CD4-positive, CD25-positive, alpha-beta regulatory T cell (primary cell): Measurements from ENCODE around the gene PCSK6. TPM values are rescaled to one million over a fixed set of nuclear protein-coding genes. Genes with fewer than 3 reads are reported as not detected.

ENCODE experiments used
- ATAC-seq, 2 donors: fragments of 150-1000 bp; cut with Tn5 transposase; one replicate each; pipeline ENCODE4 v1.10.0; 2021; ENCODE audit warnings: low read depth in 2 of 2, moderate number of reproducible peaks in 2 of 2, moderate library complexity in 1 of 2
- DNase-seq, 3 donors: peaks; one replicate each; pipeline versions ENCODE4 v3.0.0 to v3.0.0-alpha.2; 2012 to 2022; ENCODE audit warnings: mixed read lengths in 1 of 3
- H3K27ac ChIP-seq: one replicate; pipeline ENCODE4 v1.7.0; 2013; ENCODE audit warnings: mild to moderate bottlenecking, low read length; ENCODE audit not compliant: insufficient read depth, poor library complexity, severe bottlenecking
- H3K27me3 ChIP-seq: one replicate; pipeline ENCODE4 v1.7.0; 2013; ENCODE audit warnings: low read length; ENCODE audit not compliant: control insufficient read depth, insufficient read depth
- H3K36me3 ChIP-seq: one replicate; pipeline ENCODE4 v1.7.0; 2013; ENCODE audit warnings: mild to moderate bottlenecking, low read length, moderate library complexity; ENCODE audit not compliant: control insufficient read depth, insufficient read depth
- H3K4me1 ChIP-seq: 2 replicates; pipeline ENCODE4 v1.7.0; 2013; ENCODE audit warnings: mild to moderate bottlenecking, low read length; ENCODE audit not compliant: insufficient read depth, control insufficient read depth, poor library complexity, severe bottlenecking
- H3K4me3 ChIP-seq: one replicate; pipeline ENCODE4 v1.7.0; 2013; ENCODE audit warnings: low read depth, mild to moderate bottlenecking, low read length, moderate library complexity
- H3K9me3 ChIP-seq, 2 experiments: 1 replicate in 1 of 2; 2 replicates in 1 of 2; pipeline ENCODE4 v1.7.0; 2013; ENCODE audit warnings: low read length in 2 of 2, mild to moderate bottlenecking in 1 of 2, moderate library complexity in 1 of 2; ENCODE audit not compliant: control insufficient read depth in 2 of 2
- H3K27ac Mint-ChIP-seq, 3 donors: one replicate each; pipeline ENCODE4 v1.8.0; 2020 to 2022; ENCODE audit warnings: mild to moderate bottlenecking in 3 of 3, mixed read lengths in 3 of 3, moderate library complexity in 2 of 3
- H3K27me3 Mint-ChIP-seq: one replicate; pipeline ENCODE4 v1.8.0; 2022; ENCODE audit warnings: mild to moderate bottlenecking, mixed read lengths
- H3K36me3 Mint-ChIP-seq: one replicate; pipeline ENCODE4 v1.8.0; 2020; ENCODE audit warnings: mixed read lengths
- H3K4me1 Mint-ChIP-seq, 4 donors: one replicate each; pipeline ENCODE4 v1.8.0; 2020 to 2022; ENCODE audit warnings: mixed read lengths in 4 of 4, mild to moderate bottlenecking in 1 of 4
- H3K4me3 Mint-ChIP-seq, 4 donors: one replicate each; pipeline ENCODE4 v1.8.0; 2020 to 2022; ENCODE audit warnings: mild to moderate bottlenecking in 4 of 4, mixed read lengths in 4 of 4, moderate library complexity in 3 of 4
- H3K9me3 Mint-ChIP-seq, 7 donors: one replicate each; pipeline ENCODE4 v1.8.0; 2020 to 2022; ENCODE audit warnings: mixed read lengths in 7 of 7, mild to moderate bottlenecking in 3 of 7, moderate library complexity in 2 of 7
- polyA plus RNA-seq, 4 donors: library from polyadenylated mRNA; unstranded; fragments of 300-500 nt; fragmentation: Illumina TruSeq; gene quantifications; one replicate each; pipeline ENCODE4 v1.2.3, GENCODE V29; 2021
- total RNA-seq: library from RNA; stranded (reverse); gene quantifications from one replicate; pipeline ENCODE4 v1.2.3, GENCODE V29; 2022

Gene PCSK6
- total and polyA plus RNA-seq, 5 donors from 2014 or later, result 0.07 to 1.1 (median 0.22) TPM; not detected in 1

GRCh38 chr15:101526890-101527289 lies 37.4 kb upstream of the PCSK6 start:
- no peaks in the 10 kb centered on the region for H3K27me3 ChIP-seq
- H3K4me3 ChIP-seq, result no peak overlapping the region
- no peaks in the 10 kb centered on the region for H3K4me1 ChIP-seq
- Mint-ChIP-seq H3K4me3 (no peak overlapping the region), H3K27me3 (peaks cover 13% of the 10 kb centered on the region), H3K27ac (no peak overlapping the region), H3K9me3 (peaks cover 0 to 2% (median 0%) of the 10 kb centered on the region in 7 donors), H3K36me3 (no peaks in the 10 kb centered on the region), H3K4me1 (no peaks in the 10 kb centered on the region)
- no peak overlapping the region for H3K27ac ChIP-seq
- H3K36me3 ChIP-seq, result no peaks in the 10 kb centered on the region
- no peaks in the 10 kb centered on the region for H3K9me3 ChIP-seq
- DNase-seq (no peak), ATAC-seq (no peak)

DNA sequence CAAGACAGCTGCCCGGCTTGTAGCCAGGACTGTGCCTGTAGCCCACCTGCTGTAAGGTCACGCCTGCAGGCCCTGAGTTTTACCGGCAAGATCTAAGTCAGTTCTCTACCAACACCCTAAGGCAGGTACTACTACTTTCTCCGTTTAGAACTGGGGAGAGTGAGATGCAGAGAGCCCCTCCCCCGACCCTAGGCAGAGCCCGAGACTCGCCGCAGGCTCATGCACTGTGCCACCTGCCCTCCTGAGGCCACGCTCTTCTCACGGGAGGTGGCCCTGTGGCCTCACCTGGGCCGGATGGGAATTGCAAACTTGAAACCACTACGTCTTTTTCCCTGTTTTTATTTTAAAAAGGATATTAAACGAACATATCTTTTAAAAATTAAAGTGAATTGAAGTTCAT lies 36.9 kb upstream of the PCSK6 start:
- no peak overlapping the region for H3K4me3 Mint-ChIP-seq
- H3K36me3 Mint-ChIP-seq, result no peaks in the 10 kb centered on the region
- ATAC-seq (no peak), DNase-seq (no peak)
- Histone ChIP-seq H3K9me3 (no peaks in the 10 kb centered on the region), H3K27me3 (no peaks in the 10 kb centered on the region), H3K27ac (no peak overlapping the region), H3K4me1 (no peaks in the 10 kb centered on the region), H3K36me3 (no peaks in the 10 kb centered on the region), H3K4me3 (no peak overlapping the region)
- no peak overlapping the region for H3K27ac Mint-ChIP-seq
- H3K27me3 Mint-ChIP-seq, result peaks cover 13% of the 10 kb centered on the region
- H3K4me1 Mint-ChIP-seq, result peaks cover 0 to 2% (median under 1%) of the 10 kb centered on the region in 4 donors
- peaks cover 0 to 2% (median 0%) of the 10 kb centered on the region in 7 donors for H3K9me3 Mint-ChIP-seq

GRCh38 chr15:101526021-101526420 lies 36.5 kb upstream of the PCSK6 start:
- Histone ChIP-seq H3K27me3 (no peaks in the 10 kb centered on the region), H3K4me1 (no peaks in the 10 kb centered on the region), H3K27ac (no peak overlapping the region), H3K36me3 (no peaks in the 10 kb centered on the region), H3K4me3 (no peak overlapping the region), H3K9me3 (no peaks in the 10 kb centered on the region)
- Mint-ChIP-seq H3K4me1 (peaks cover 0 to 3% (median 1%) of the 10 kb centered on the region in 4 donors), H3K4me3 (no peak overlapping the region), H3K9me3 (peaks cover 0 to 3% (median 0%) of the 10 kb centered on the region in 7 donors), H3K27ac (no peak overlapping the region), H3K27me3 (peaks cover 13% of the 10 kb centered on the region), H3K36me3 (no peaks in the 10 kb centered on the region)
- DNase-seq, result no peak
- no peak for ATAC-seq

DNA sequence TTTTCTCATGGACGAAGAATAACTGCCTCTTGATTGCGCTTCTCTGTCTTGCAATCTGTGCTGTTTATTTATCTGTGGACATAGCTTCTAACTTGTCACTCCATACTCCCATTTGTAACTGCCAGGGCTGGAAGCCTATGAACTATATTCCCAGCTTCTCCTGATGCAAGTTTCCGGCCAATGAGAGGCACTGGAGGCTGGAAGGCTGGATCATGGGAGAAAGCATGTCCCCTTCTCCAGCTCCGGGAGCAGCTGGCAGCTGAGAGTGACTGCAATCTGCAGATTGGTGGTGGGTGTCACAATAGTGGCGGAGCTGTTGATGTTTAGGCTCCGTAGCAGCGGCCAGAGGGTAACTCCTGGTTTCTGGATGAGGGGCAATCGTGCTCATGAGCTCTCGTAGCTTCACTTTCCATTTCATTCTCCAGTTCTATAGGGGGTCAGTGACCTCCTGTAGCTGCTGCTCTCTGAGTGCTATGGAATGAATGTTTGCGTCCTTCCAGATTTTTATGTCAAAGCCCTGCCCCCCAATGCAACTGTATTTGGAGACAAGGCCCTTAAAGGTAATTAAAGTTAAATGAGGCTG lies 35.7 kb upstream of the PCSK6 start:
- Mint-ChIP-seq H3K36me3 (no peaks in the 10 kb centered on the region), H3K27me3 (peaks cover 13% of the 10 kb centered on the region), H3K4me3 (no peak overlapping the region), H3K9me3 (peaks cover 0 to 5% (median 0%) of the 10 kb centered on the region in 7 donors), H3K27ac (no peak overlapping the region), H3K4me1 (peaks cover 0 to 3% (median 1%) of the 10 kb centered on the region in 4 donors)
- no peaks in the 10 kb centered on the region for H3K9me3 ChIP-seq
- no peaks in the 10 kb centered on the region for H3K36me3 ChIP-seq
- no peak overlapping the region for H3K4me3 ChIP-seq
- no peaks in the 10 kb centered on the region for H3K4me1 ChIP-seq
- no peak for ATAC-seq
- H3K27me3 ChIP-seq, result no peaks in the 10 kb centered on the region
- H3K27ac ChIP-seq, result no peak overlapping the region
- no peak for DNase-seq

- H3K27me3 Mint-ChIP-seq, result peaks cover 13% of the 10 kb centered on the region
- ATAC-seq, result no peak
Measured at GRCh38 chr15:101523560-101523940, 34.0 kb upstream of the PCSK6 start.

GRCh38 chr15:101522621-101523559 lies 33.4 kb upstream of the PCSK6 start:
- Histone ChIP-seq H3K4me1 (no peaks in the 10 kb centered on the region), H3K9me3 (peaks cover 4 to 8% of the 10 kb centered on the region in 2 experiments), H3K27me3 (no peaks in the 10 kb centered on the region), H3K27ac (no peak overlapping the region), H3K36me3 (no peaks in the 10 kb centered on the region), H3K4me3 (no peak overlapping the region)
- ATAC-seq (no peak), DNase-seq (no peak)
- peaks cover 0 to 14% (median 10%) of the 10 kb centered on the region in 7 donors for H3K9me3 Mint-ChIP-seq
- H3K4me1 Mint-ChIP-seq, result peaks cover 0 to 3% (median 1%) of the 10 kb centered on the region in 4 donors
- H3K4me3 Mint-ChIP-seq, result no peak overlapping the region
- H3K27ac Mint-ChIP-seq, result no peak overlapping the region
- peaks cover 16% of the 10 kb centered on the region for H3K27me3 Mint-ChIP-seq
- no peaks in the 10 kb centered on the region for H3K36me3 Mint-ChIP-seq

More at GRCh38 chr15:101523560-101523940, 34.0 kb upstream of the PCSK6 start:
- Histone ChIP-seq H3K27ac (no peak overlapping the region), H3K27me3 (no peaks in the 10 kb centered on the region), H3K4me1 (no peaks in the 10 kb centered on the region), H3K9me3 (peaks cover 2 to 3% of the 10 kb centered on the region in 2 experiments), H3K4me3 (no peak overlapping the region), H3K36me3 (no peaks in the 10 kb centered on the region)
- no peak for DNase-seq
- Mint-ChIP-seq H3K4me1 (peaks cover 0 to 3% (median 1%) of the 10 kb centered on the region in 4 donors), H3K27ac (no peak overlapping the region), H3K9me3 (peaks cover 0 to 10% (median 7%) of the 10 kb centered on the region in 7 donors), H3K4me3 (no peak overlapping the region), H3K36me3 (no peaks in the 10 kb centered on the region)

DNA sequence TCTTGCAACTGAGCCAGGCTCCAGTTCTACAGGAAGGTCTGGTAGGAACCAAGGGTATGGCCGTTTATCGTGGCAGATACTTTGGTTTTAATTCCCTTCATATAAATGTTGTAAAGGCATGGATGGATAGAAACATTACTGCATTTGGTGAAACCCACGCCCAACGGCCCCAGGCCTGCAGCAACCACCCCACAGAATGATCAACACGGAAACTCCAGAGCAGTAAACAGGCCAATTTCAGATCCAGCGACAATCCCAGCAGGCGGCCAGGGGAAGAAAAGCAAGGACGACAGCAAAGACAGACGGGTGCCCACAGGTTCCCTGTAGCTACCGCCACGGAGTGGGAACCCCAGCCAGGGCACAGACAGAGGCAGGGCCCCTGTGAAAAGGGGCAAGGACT lies 32.6 kb upstream of the PCSK6 start:
- Mint-ChIP-seq H3K27ac (no peak overlapping the region), H3K27me3 (peaks cover 17% of the 10 kb centered on the region), H3K4me1 (peaks cover 0 to 3% (median 1%) of the 10 kb centered on the region in 4 donors), H3K4me3 (no peak overlapping the region), H3K9me3 (peaks cover 0 to 17% (median 10%) of the 10 kb centered on the region in 7 donors), H3K36me3 (no peaks in the 10 kb centered on the region)
- ATAC-seq (no peak), DNase-seq (no peak)
- Histone ChIP-seq H3K36me3 (no peaks in the 10 kb centered on the region), H3K27me3 (no peaks in the 10 kb centered on the region), H3K27ac (no peak overlapping the region), H3K9me3 (peaks cover 10 to 16% of the 10 kb centered on the region in 2 experiments), H3K4me3 (no peak overlapping the region), H3K4me1 (no peaks in the 10 kb centered on the region)
